GM21619 (cell line): ENCODE data around the gene MIXL1.

Experiments
- ATAC-seq: cut with Tn5 transposase; IDR thresholded peaks from one replicate; pipeline ENCODE4 v1.9.1; 2021; ENCODE audit not compliant: unreplicated experiment

The MIXL1 gene

DNA sequence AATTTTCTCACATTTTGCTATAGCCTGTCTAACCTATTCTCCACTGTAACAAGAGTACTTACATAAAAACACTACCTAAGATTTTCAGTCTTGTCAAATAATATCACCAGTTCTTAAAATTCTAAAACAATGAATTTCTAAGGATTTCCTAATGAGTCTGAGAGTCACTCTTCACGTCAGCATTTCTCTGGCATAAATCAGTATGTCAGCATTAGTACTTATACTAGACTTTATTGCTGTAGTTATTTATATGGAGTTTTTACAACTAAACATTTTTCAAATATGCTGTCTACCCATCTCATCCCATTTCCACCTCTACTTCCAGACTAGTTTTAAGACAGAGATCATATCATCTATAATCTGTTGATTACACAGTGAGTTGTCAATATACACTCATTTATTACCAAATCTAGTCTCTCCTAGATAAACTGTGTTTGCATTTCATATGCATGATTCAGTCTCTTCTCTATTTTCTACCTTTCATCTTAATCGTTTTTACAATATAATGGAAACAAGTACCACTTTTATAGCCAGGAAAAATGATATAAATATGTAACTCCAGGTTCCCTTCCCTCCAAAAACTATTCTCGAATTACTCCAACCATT, 52.7 kb downstream of the MIXL1 start:
- ATAC-seq, result no peak
